NCI-H524 treated with DMSO at 0.1 percent for 48 hours (cell line): ENCODE data around the gene IGF2R.
"Not testable (repeated sequence)": the region's sequence is repeated elsewhere in the genome, so short reads cannot be mapped to it uniquely, and the experiment has no call there.

ENCODE experiments used
- DNase-seq: peaks from one replicate; lab custom pipeline; 2025; lab: John Stamatoyannopoulos, UW

IGF2R gene, protein sequence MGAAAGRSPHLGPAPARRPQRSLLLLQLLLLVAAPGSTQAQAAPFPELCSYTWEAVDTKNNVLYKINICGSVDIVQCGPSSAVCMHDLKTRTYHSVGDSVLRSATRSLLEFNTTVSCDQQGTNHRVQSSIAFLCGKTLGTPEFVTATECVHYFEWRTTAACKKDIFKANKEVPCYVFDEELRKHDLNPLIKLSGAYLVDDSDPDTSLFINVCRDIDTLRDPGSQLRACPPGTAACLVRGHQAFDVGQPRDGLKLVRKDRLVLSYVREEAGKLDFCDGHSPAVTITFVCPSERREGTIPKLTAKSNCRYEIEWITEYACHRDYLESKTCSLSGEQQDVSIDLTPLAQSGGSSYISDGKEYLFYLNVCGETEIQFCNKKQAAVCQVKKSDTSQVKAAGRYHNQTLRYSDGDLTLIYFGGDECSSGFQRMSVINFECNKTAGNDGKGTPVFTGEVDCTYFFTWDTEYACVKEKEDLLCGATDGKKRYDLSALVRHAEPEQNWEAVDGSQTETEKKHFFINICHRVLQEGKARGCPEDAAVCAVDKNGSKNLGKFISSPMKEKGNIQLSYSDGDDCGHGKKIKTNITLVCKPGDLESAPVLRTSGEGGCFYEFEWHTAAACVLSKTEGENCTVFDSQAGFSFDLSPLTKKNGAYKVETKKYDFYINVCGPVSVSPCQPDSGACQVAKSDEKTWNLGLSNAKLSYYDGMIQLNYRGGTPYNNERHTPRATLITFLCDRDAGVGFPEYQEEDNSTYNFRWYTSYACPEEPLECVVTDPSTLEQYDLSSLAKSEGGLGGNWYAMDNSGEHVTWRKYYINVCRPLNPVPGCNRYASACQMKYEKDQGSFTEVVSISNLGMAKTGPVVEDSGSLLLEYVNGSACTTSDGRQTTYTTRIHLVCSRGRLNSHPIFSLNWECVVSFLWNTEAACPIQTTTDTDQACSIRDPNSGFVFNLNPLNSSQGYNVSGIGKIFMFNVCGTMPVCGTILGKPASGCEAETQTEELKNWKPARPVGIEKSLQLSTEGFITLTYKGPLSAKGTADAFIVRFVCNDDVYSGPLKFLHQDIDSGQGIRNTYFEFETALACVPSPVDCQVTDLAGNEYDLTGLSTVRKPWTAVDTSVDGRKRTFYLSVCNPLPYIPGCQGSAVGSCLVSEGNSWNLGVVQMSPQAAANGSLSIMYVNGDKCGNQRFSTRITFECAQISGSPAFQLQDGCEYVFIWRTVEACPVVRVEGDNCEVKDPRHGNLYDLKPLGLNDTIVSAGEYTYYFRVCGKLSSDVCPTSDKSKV (N-terminal part only)

DNA sequence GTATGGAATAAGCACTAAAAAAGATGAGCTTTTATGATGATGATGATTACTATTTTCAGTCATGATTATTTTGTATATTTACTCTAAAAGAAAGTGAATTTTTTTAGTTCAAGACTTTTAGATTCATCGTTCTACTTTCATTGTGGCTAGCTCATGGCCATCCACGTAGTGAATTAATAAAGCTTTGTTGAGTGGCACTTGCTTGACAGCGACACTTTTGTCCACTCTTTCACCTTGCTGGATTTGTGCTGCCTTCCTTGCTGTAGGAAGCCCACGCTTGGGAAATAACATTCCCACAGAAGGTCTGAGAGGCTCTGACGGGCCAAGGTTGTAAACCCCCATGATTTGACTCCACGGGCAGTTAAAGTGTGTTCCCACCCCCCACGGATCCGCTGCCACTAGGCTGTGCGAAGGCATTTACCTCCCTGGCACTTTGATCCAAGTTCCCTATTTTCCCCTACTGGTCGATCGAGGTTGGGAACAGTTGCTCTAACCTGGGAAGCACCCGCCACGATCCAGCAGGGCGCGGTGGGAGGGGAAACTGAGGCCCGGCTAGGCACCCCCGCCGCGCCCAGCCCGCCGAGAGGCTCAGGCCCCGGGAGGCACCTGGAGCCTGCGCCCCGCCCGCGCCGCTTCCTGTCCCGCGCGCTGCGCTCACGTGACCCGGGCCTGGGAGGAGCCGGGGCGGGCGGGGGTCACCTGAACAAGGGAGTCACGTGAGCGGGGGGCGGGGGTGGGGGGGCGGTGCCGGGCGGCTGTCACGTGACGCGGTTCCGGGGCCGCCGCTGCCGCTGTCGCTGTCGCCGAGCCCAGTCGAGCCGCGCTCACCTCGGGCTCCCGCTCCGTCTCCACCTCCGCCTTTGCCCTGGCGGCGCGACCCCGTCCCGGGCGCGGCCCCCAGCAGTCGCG is at the start of gene IGF2R:
IGF2R (plus strand) TSS at position 788 of the 909 bp plus-strand sequence. CDS start 165 bp downstream, outside the sequence.
- no peak for DNase-seq

DNA sequence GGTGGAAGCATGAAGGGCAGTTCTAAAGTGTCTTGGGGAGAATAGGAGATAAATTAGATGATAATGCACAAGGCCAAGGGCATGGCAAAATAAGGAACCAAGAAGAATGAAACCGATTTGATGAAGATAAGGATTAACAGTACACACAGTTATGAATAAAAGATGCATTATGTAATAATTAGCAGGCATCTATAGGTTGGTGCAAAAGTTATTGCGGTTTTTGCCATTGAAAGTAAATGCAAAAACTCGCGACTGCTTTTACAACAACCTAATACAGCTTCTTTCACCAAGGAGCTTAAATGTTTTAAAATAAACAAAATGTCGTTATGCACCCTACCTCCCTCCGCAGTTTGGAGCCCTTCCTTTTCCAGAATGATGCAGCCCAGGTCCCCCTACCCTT is 49.1 kb upstream of the IGF2R start:
- DNase-seq: no peak

DNA sequence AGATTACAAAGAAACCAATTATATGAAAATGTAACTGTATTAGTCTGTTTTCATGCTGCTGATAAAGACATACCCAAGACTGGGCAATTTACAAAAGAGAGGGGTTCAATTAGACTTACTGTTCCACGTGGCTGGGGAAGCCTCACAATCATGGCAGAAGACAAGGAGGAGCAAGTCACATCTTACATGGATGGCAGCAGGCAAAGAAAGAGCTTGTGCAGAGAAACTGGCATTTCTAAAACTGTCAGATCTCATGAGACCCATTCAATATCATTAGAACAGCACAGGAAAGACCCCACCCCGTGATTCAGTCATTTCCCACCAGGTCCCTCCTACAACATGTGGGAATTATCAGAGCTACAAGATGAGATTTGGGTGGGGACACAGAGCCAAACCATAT is 44.7 kb upstream of the IGF2R start:
- not testable (repeated sequence) for DNase-seq

DNA sequence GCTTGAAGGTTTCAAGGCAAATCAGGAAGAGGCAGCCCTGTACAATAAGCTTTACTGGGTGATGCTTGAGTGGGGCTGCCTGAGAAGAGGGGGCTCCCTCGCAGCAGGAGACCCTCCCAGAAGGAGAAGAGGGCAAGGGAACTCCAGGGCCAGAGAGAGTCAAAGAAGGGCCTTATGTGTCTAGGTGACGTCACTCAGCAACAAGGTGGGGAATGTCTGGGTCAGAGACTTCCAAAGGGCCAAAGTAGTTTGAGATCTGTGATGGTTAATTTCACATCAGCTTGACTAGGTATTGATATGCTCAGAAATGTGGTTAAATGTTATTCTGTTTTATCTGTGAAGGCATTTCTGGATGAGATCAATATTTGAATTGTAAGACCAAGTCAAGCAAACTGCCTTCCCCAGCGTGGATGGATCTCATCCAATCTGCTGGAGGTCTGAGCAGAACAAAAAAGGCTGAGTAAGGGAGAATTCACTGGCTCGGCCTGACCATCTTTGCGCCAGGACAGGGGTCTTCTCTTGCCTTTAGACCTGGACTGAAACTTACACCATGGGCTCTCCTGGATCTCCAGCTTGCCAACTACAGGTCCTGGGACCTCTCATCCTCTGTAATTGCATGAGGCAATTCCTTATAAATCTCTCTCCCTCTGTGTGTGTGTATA is 42.2 kb upstream of the IGF2R start:
- no peak for DNase-seq

DNA sequence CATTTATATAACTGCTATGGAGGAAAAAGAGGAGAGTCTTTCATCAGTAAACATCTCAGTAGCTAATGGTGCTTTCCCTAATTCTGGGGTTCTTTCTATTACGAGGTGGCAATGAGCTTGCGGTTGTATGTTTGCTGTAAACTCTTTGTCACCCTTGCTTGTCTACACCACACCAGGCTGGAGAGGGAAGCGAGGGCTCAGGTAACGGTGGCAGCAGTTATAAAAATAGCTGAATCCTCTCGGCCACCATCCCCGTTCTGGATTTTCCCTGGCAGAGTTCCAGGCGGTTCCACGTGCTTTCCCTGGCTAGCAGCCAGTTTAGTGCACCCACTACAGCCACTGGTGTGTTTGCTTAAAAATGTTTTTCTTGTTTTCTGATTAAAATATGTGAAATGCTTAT is 39.1 kb upstream of the IGF2R start:
- DNase-seq: no peak

DNA sequence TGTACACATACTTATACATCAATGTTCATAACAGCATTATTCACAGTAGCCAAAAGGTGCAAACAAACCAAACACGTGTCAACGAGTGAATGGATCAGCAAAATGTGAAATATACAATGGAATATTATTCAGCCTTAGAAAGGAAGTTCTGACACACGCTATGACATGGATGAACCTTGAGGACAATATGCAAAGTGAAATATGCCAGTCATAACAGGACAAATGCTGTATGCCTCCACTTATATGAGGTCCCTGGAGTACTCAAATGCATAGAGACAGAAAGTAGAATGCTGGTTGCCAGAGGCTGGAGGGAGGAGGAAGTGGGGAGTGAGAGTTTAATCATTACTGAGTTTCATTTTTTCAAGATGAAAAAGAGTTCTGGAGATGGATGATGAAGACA is 37.8 kb upstream of the IGF2R start:
- DNase-seq: no peak

DNA sequence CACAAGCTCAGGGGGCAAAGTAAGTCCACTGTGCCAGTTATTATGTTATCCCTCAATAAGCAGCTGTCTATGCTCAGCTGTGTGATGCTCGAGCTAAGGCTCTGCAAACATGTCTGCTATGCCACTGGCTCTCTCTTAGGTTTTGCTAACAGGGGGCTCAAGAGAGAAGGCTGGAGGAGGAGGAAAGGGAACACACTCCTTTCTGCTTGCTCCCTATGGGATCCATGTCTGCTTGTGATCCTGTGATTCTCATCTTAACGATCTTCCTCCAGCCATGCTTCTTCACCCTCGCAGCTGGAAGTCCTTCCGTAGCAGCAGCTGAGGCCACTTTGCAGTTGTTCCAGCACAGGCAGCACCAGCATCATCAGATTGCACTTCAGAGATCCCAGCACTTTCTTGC is 37.0 kb upstream of the IGF2R start:
- no peak for DNase-seq

DNA sequence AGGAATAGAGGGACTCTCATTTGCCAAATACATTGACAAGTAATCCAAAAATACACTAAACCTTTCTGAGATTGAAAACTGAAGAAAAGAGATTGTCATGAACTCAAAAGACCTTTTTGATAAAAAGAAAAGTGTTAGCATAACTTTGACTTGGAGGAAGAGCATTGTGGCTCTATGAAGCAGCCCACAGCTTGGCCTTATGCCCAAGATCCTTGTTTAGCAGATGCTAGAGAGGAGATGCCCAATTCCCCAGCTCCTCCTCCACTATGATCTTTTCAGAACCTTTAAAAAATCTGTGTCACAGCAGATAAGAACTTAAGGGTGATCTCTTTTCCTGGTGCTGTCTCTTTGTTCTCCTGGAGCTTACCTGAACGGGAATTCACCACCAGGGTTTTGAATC is 35.8 kb upstream of the IGF2R start:
- DNase-seq: no peak

DNA sequence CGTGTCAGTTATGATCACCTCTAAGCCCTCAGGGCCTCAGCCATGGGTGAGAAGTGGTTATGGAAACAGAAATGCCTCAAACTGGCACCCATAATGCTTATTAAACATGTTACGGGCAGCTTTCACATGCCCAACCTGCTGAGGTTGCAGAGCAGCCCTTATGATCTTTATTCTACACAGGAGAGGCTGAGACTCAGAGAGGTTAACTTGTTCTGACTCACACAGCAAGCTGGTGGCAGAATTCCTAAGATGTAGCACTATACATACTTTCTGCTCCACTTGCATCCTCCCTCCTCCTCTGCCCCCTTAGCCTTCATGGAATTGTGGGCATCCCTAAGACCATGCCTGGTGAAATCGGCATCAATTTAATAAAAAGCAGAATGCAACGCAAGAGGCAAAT is 34.7 kb upstream of the IGF2R start:
- no peak for DNase-seq

DNA sequence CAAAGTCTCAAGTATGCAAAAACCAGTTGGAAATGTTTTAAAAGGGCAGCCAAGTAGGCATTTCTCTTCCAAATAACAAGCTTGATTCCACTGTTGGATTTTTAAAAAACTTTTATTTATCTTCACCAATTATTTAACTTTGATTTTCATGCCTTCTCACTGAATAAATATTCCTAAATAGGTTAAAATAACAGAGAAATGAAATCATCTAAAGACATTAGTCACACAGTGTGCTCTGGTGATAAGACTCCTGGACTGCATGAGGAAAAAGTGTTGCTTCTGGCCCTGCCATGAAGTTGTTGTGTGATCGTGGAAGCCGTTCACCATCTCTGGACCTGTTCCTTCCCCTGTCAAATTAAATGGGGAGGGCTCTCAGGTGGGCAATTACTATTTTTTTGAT is 33.8 kb upstream of the IGF2R start:
- DNase-seq: no peak

DNA sequence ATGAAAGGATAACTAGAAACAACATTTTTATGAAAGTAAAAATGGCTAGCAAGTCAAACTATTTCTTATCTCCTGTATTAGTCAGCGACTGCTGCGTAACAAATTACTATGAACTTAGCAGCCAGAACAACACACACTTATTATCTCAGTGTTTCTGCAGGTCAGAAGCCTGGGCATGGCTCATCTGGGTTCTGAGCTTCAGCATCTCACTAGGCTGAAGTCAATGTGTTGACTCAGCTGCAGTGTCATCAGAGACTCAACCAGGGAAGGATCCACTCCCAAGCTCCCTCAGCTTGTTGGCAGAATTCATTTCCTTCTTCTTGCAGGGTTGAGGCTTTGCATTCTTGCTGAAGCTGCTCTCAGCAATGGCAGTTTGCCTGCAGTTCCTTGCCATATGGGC is 33.2 kb upstream of the IGF2R start:
- no peak for DNase-seq

DNA sequence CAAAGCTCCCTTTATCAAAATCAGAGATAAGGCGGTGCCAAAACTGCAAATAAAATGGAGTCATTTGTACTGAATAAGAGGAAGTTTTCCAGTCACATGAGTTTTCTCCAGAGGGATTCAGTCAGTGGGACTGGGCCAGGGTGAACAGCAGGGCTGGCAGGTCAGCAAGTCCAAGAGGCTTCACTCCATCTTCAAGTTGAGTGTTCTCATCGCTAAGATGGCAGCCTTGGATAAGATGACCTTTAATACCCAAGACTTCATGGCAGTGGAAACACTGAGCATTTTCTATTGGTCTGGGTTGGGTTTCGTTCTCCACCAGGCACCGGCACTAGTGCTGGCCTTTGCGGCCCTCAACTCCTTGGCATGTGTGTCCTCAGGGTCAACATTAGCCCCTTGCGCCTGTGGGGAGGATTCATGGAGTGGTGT is 29.3 kb upstream of the IGF2R start:
- no peak for DNase-seq

DNA sequence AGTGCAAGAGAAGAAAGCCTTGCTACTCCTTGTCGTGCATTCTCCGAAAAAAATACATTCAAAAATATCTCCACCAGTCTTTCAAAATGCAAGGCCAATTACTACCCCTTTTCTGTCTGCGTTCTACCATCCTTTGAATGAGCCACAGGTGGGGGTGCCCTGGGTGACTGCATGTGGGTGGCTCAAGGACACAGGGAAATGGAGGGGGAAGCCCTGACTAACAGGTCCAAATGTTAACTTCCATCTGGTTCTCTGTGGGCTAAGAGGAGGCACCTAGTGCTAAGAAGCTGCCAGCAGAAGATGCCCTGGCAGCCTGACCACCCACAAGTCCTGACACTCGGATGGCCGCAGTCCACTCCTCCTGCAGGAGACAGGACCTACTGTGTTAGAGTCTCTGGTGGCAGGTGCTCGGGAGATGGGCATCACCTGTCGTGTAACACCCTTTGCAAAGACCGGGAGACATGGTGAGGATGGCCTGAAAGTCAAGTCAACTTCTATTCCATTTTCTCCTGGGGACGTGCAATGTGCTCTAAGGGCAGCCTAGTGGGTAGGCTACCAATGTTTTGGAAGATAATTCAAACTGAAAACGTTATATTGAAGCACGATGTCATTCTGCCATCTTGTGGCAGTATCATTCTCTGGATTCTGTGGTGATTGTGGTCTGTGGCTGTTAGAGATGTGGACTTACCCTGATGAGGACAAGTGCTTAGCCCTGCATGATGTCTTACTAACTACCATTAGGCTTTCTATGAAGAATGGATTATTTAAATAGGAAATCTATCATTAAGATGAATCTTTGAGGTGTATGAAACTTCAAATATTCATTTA is 27.4 kb upstream of the IGF2R start:
- DNase-seq: peak; percentile 33

DNA sequence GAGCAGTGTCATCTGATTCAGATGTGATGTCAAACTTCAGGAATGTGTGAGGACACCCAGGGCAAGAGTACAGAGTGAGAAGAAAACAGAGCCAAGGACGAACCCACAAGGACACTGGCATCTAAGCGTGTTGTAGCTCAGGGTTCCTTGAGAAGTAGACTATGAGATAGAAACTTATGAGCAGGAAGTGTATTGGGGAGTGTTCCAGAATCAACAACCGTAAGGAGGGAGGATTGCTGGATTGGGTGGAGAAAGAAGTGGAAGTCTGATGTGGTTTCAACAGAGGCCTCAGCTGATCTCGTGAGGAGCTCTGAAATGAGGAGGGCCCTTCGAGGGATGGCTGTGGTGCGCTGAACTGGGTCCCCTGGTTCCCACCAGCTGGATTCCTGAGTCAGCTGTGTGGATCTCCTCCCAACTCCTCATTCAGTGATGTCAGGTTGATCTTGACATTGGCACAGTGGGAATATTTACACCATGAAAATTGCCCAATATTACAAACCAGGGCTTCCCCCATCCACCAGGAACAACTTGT is 25.7 kb upstream of the IGF2R start:
- DNase-seq: no peak

DNA sequence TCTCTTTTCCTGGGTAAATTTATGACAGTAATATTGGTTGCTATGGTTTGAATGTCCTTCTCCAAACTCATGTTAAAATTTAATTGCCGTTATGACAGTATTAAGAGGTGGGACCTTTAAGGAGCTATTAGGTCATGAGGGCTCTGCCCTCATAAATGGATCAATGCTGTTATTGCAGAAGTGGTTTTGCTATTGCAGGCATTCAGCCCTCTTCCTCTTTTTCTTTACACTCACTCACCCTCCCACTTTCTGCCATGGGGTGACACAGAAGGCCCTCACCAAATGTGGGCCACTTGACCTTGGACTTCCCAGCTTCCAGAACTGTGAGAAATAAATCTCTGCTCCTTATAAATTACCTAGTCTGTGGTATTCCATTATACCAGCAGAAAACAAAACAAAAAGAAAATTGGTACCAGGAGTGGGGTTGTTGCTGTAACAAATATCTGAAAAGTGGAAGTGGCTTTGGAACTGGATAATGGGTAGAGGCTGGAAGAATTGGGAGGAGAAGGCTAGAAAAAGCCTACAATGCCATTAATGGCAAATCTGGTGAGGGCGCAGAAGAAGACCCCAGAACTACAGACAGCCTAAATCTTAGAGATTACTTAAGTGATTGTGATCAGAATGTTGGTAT is 24.8 kb upstream of the IGF2R start:
- DNase-seq: no peak

DNA sequence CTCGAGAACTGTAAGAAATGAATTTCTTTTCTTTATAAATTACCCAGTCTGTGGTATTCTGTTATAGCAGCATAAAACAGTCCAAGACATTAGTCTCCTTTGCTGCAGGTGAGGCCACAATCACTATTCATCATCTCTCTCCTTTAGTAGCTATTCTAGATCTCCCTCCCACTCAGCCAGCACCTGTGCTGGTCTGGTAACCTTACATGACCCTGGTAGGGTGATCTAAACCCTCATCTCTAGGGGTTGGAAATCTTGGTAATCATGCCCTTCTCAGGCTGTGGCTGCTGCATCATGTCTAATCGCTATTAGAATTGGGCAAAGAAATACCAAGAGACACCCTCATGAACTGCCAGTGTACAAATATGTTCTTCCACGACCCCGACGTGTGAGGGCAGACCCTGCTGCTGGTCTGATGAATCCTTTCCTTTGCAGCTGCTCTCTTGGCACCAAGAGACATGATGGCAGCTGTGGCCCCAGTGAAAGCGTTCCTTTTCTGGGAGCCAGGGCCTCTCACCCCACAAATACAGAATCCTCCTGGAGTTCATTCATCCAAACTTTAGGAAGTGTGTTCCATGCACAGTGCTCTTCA is 23.0 kb upstream of the IGF2R start:
- DNase-seq: no peak

DNA sequence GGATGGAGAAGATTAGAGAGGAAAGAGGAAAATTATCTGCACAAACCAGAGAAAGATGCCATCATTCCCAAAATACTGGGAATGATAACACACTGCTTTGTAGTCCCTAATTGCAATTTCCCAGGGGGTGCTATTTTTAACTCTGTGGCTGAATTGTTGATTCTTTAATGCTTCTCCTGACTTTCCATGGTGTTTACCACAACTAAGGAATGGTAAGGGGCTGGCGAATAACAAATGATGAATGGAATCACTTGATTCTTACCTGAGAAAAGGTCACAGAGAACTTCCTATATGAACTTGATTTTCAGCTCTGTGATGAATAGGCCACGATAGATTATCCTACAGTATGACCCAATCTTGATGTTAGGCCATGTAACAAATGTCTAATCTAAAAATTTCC is 22.0 kb upstream of the IGF2R start:
- no peak for DNase-seq

DNA sequence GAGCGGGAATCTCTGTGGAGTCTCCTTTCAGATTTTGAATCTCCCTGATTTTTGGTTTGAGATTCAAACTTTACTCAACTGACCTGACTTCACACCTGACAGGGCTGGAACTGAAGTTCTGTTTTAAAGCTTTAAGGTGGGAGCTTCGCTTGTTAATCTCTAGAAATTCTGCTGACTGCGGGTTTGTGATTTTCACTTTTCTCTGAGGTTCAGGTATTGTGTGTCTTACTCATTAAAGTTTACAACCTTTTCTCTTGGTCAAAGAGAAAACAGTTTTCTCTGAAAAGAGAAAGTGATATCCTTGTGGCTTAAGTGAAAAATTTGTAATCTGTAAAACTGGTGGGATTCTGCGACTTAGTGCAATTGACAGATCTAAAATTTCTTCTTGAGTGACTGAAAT is 20.7 kb upstream of the IGF2R start:
- no peak for DNase-seq

DNA sequence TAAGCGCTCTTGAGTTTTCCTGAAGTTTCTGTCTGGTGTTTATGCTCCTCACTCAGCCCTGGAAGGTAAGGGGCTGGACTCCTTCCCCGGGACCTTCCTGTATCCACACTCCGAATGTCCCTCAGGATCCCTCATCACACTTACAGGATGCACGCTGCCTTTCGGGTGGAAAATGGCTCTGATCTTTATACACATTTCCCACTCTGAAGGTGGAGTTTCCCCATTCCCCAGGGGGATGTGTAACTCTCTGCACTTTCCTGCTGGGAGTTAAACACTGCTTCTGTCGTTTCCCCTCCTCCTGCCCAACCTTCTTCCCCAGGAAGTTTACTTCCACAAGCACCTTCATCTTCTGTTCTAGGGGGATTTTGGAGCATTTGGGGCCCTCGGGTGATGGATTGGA is 17.1 kb upstream of the IGF2R start:
- DNase-seq: no peak
